ENCODE data around the gene NACC1. TPM values are rescaled to one million over a fixed set of nuclear protein-coding genes. Genes with fewer than 3 reads are reported as not detected.

NACC1 gene
- total RNA-seq, result 10 to 100 TPM; 56.1 to 67.2 TPM
- long read RNA-seq, partial matches to known transcripts, result 0 of 2 reads
- long read RNA-seq, other reads (novel, unspliced or antisense), result 2 of 2 reads

- ATAC-seq (peak; percentile 89), DNase-seq (peak; percentile 89 to 90)
- intact Hi-C loops (cut with DNase I, micrococcal nuclease), result no loop called here
Measured at GRCh38 chr19:13117772-13118423, at the start of gene NACC1. Gene NACC1, plus strand, starts transcription at chr19:13118264. Its CDS starts 16,944 bp downstream, at chr19:13135208.

- DNase-seq (no peak), ATAC-seq (no peak)
- intact Hi-C loops (cut with DNase I, micrococcal nuclease), result no loop called here
Measured at GRCh38 chr19:13069415-13070359, 48.4 kb upstream of the NACC1 start.

- DNase-seq, result no peak
- intact Hi-C loops (cut with DNase I, micrococcal nuclease), result no loop called here
- ATAC-seq, result no peak
Measured at GRCh38 chr19:13070425-13071140, 47.5 kb upstream of the NACC1 start.

- ATAC-seq (no peak), DNase-seq (no peak)
- intact Hi-C loops (cut with DNase I, micrococcal nuclease), result no loop called here
Measured at GRCh38 chr19:13071444-13072187, 46.4 kb upstream of the NACC1 start.

- DNase-seq (no peak), ATAC-seq (no peak)
Measured at GRCh38 chr19:13072188-13072908, 45.7 kb upstream of the NACC1 start.

GRCh38 chr19:13073263-13073662 is 44.8 kb upstream of the NACC1 start:
- intact Hi-C loops (cut with DNase I, micrococcal nuclease), result no loop called here
- no peak for DNase-seq
- ATAC-seq, result no peak

More at GRCh38 chr19:13072188-13072908, 45.7 kb upstream of the NACC1 start:
- intact Hi-C loops (cut with DNase I, micrococcal nuclease), result no loop called here

GRCh38 chr19:13074378-13074777 is 43.7 kb upstream of the NACC1 start:
- DNase-seq, result no peak
- intact Hi-C loops (cut with DNase I, micrococcal nuclease), result no loop called here
- no peak for ATAC-seq

GRCh38 chr19:13076320-13076719 is 41.7 kb upstream of the NACC1 start:
- DNase-seq, result no peak
- intact Hi-C loops (cut with DNase I, micrococcal nuclease), result no loop called here
- ATAC-seq, result no peak

GRCh38 chr19:13076787-13077186 is 41.3 kb upstream of the NACC1 start:
- DNase-seq, result no peak
- ATAC-seq, result no peak
- intact Hi-C loops (cut with DNase I, micrococcal nuclease), result no loop called here

- intact Hi-C loops (cut with DNase I, micrococcal nuclease), result no loop called here
- ATAC-seq (no peak), DNase-seq (no peak)
Measured at GRCh38 chr19:13077240-13077639, 40.8 kb upstream of the NACC1 start.

GRCh38 chr19:13078381-13078780 is 39.7 kb upstream of the NACC1 start:
- intact Hi-C loops (cut with DNase I, micrococcal nuclease), result no loop called here
- ATAC-seq (peak; percentile 1), DNase-seq (peak in 1 of 2 donors; percentile 18)

- intact Hi-C loops (cut with DNase I, micrococcal nuclease), result no loop called here
- ATAC-seq, result peak; percentile 41
- DNase-seq, result peak in 1 of 2 donors; percentile 58
Measured at GRCh38 chr19:13078897-13079541, 39.0 kb upstream of the NACC1 start.

GRCh38 chr19:13079542-13079986 is 38.5 kb upstream of the NACC1 start:
- intact Hi-C loops (cut with DNase I, micrococcal nuclease), result no loop called here
- peak; percentile 91 for ATAC-seq

GRCh38 chr19:13082192-13083007 is 35.7 kb upstream of the NACC1 start:
- intact Hi-C loops (cut with DNase I, micrococcal nuclease), result no loop called here
- no peak for DNase-seq
- ATAC-seq, result no peak

More at GRCh38 chr19:13079542-13079986, 38.5 kb upstream of the NACC1 start:
- peak; percentile 84 to 85 for DNase-seq

GRCh38 chr19:13083008-13083404 is 35.1 kb upstream of the NACC1 start:
- no peak for DNase-seq
- ATAC-seq, result no peak
- intact Hi-C loops (cut with DNase I, micrococcal nuclease), result no loop called here

- no peak for ATAC-seq
- intact Hi-C loops (cut with DNase I, micrococcal nuclease), result no loop called here
- no peak for DNase-seq
Measured at GRCh38 chr19:13083627-13084026, 34.4 kb upstream of the NACC1 start.

- ATAC-seq (peak; percentile 67), DNase-seq (no peak)
- intact Hi-C loops (cut with DNase I, micrococcal nuclease), result no loop called here
Measured at GRCh38 chr19:13085666-13086065, 32.4 kb upstream of the NACC1 start.

Data from left colon (tissue), 2 donors.